ENCODE measurements around the gene PLEKHA6.

The PLEKHA6 gene

DNA sequence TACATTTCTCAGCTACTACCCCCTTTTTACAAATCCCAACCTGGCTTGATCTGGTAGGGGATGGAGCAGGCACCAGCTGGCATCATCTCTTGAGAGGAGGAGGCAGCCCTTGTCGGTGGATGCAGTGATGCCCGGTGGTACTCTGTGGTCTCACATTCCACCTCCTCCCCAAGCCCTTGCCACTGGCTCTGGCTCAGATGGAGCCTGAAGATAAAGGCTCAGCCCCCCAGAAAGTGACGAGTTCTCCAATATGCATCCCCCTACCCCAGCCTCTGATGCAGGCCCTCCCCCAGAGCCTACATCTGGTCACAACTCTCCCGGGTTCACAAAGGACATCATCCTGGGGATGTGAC lies 142.1 kb downstream of the PLEKHA6 start:
- DNase-seq (ENCODE audit: low read depth), result no peak
- H3K4me3 ChIP-seq (ENCODE audit: low read depth, low read length), result no peak overlapping the region
- TF ChIP-seq, protein P1, sequence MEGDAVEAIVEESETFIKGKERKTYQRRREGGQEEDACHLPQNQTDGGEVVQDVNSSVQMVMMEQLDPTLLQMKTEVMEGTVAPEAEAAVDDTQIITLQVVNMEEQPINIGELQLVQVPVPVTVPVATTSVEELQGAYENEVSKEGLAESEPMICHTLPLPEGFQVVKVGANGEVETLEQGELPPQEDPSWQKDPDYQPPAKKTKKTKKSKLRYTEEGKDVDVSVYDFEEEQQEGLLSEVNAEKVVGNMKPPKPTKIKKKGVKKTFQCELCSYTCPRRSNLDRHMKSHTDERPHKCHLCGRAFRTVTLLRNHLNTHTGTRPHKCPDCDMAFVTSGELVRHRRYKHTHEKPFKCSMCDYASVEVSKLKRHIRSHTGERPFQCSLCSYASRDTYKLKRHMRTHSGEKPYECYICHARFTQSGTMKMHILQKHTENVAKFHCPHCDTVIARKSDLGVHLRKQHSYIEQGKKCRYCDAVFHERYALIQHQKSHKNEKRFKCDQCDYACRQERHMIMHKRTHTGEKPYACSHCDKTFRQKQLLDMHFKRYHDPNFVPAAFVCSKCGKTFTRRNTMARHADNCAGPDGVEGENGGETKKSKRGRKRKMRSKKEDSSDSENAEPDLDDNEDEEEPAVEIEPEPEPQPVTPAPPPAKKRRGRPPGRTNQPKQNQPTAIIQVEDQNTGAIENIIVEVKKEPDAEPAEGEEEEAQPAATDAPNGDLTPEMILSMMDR (conservative IDR thresholded peaks at IDR 0.05; ENCODE audit: low read depth, low read length), result no peak

GRCh38 chr1:204216880-204217647 lies 142.7 kb downstream of the PLEKHA6 start:
- TF ChIP-seq, protein P1 (conservative IDR thresholded peaks at IDR 0.05; ENCODE audit: low read depth, low read length), result no peak
- no peak for DNase-seq (ENCODE audit: low read depth)
- H3K4me3 ChIP-seq (ENCODE audit: low read depth, low read length), result no peak overlapping the region

DNA sequence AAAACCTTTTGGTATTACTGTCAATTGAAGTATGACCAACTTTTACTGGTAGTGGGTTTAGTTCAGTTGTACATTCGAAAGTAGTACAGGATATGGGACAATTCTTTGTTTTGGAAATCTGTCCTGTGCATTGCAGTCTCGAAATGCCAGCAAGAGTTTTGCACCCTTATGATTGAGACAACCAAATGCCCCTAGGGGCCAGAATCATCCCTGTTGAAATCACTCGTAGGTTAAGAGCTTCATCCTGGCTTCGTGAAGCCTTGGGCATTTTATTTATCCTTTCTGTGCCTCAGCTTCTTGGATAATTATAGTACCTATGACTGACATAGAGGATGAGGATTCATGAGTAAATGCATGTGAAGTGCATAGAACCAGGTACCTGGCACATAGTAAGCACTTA lies 143.5 kb downstream of the PLEKHA6 start:
- H3K4me3 ChIP-seq (ENCODE audit: low read depth, low read length), result no peak overlapping the region
- TF ChIP-seq, protein P1 (conservative IDR thresholded peaks at IDR 0.05; ENCODE audit: low read depth, low read length), result no peak
- no peak for DNase-seq (ENCODE audit: low read depth)

DNA sequence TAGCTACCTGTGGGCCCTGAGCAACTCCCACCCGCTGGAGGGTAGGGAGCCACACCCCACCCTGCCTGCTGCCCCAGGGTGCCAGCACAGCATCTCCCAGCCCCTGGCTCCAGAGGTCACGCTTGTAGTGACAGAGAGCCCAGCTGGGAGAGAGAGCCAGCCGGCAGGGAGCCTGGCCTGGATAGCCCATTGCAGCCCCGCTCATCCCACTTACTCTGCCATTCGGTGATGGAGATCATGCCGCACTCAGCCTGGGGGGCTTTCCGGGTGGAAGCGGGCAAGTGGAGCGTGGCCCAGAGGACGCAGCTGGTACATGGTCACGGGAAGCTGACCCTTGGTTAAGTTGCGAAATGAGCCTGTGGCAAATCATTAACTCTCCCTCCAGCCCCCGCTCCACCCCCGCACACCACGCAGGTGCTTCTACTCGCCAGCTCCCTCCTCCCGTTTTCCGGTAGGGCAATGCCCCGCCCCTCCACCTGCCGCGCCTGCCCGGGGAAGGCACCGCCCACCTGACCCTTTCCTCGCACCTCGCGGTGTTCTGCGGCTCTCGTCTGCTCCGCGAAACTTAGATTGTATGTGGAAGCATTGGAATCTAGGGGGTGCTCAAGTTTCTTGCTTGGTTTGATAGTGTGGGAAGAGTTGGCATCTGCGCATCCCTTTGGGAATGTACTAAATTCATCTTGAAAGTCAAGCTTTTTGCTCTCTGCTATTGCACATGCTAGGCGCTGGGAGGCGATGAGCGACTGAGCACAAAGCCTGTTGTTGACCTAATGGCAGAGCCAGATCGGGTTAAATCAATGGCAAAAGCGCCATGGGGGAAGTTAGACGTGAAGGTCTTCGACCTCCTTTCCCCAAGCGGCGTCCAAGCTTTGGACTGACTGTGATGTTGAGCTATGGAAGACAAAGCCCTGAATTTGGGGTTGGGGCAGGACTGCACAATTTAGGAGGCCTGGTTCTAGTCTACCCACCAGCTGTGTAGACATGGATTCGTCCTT lies 145.8 kb downstream of the PLEKHA6 start, which contains the start of gene GOLT1A:
TSS of gene GOLT1A (minus strand) at position 321 of the 995 bp plus-strand sequence. CDS start at position 239, 82 bp downstream.
- peak; percentile 85 for DNase-seq (ENCODE audit: low read depth)
- no peak within 1 kb of the TSS for H3K4me3 ChIP-seq (ENCODE audit: low read depth, low read length)
- TF ChIP-seq, protein P1 (conservative IDR thresholded peaks at IDR 0.05; ENCODE audit: low read depth, low read length), result peak; percentile 95

DNA sequence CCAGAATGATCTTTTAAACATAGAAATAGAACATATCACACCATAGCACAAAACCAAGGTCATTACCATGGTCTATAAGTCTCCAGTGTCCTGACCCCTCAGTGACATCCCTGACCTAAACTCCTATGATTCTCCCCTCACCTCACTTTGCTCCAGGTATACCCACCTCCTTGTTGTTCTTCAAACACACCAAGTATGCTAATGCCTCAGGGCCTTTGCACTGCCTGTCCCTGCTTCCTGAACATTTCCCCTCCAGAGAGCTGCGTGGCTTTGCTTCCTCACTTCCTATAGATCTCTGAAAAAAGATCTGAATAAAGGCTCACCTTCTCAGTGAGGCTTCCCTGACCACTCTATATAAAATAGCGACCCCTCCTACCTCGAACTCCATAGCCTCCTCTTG lies 147.0 kb downstream of the PLEKHA6 start:
- no peak for DNase-seq (ENCODE audit: low read depth)
- TF ChIP-seq, protein P1 (conservative IDR thresholded peaks at IDR 0.05; ENCODE audit: low read depth, low read length), result no peak
- no peak overlapping the region for H3K4me3 ChIP-seq (ENCODE audit: low read depth, low read length)

- DNase-seq (ENCODE audit: low read depth), result no peak
- TF ChIP-seq, protein P1 (conservative IDR thresholded peaks at IDR 0.05; ENCODE audit: low read depth, low read length), result no peak
- H3K4me3 ChIP-seq (ENCODE audit: low read depth, low read length), result no peak overlapping the region
Measured at GRCh38 chr1:204211046-204211445, 148.7 kb downstream of the PLEKHA6 start.

All from choroid plexus epithelial cell (primary cell).